ENCODE data around the gene FN3K. TPM values are rescaled to one million over a fixed set of nuclear protein-coding genes. Genes with fewer than 3 reads are reported as not detected.

Gene FN3K
- total and polyA plus RNA-seq, 2 of the 8 experiments (the other 6 are each of a cell fraction or from before 2014, with no cell fraction given): 0.88 to 14.2 TPM

- 0 out of 4 replicates have a peak, but pooled peaks of 1 of the 2 experiments have one; percentile 7 for TF ChIP-seq RAD21 (IDR thresholded peaks at IDR 0.05 in 1 of 2, conservative IDR thresholded peaks at IDR 0.05 in 1 of 2; ENCODE audit: low read depth in 2 of 2, low read length in 2 of 2)
- no peak for TF ChIP-seq JUND (IDR thresholded peaks at IDR 0.05; ENCODE audit: low read length)
- no peak for TF ChIP-seq RFX5 (IDR thresholded peaks at IDR 0.05; ENCODE audit: borderline replicate concordance, low read depth, low read length)
- no peak for TF ChIP-seq KDM5A (IDR thresholded peaks at IDR 0.05; ENCODE audit: low read length)
- TF ChIP-seq KDM1A (IDR thresholded peaks at IDR 0.05; ENCODE audit: borderline replicate concordance, low read length): no peak
- peak in 1 of 3 experiments; percentile 2; a peak in 1 of 4 replicates for TF ChIP-seq CTCF (IDR thresholded peaks at IDR 0.05; ENCODE audit: control extremely low read depth in 1 of 3, insufficient read depth in 1 of 3, low read depth in 1 of 3, low read length in 3 of 3)
- no peak overlapping the region for H2BK120ac ChIP-seq (replicated peaks; ENCODE audit: low read depth, low read length)
- CTCF ChIA-PET (ENCODE audit: partially characterized antibody): interaction anchor here (0.6 to 2.9 kb wide), 11 partner anchors 10 to 201 kb away, joined by 3 to 17 read pairs (median 5); no protein-coding TSS in a partner anchor
- WGBS, 2 experiments (ENCODE audit: extremely low coverage in 1 of 2, insufficient coverage in 1 of 2, insufficient read length in 1 of 2, insufficient replicate concordance in 2 of 2, low coverage in 1 of 2, low lambda C conversion rate in 2 of 2, missing lambda C conversion rate in 1 of 2): 90% methylated on average over 35 of the region's 35 CpGs; no CpG with 5 or more reads in 1 of the 2 experiments
- POLR2A ChIA-PET (ENCODE audit: partially characterized antibody): no interaction called here
- no peak overlapping the region for H3K4me3 ChIP-seq (ENCODE audit: extremely low read depth in 1 of 4, insufficient read depth in 2 of 4, low read depth in 3 of 4, low read length in 4 of 4)
- 0 out of 7 replicates have a peak, but pooled peaks cover 0 to 2% (median 0%) of the 10 kb centered on the region in 4 experiments for H3K27me3 ChIP-seq (replicated peaks in 1 of 4; ENCODE audit: control insufficient read depth in 3 of 4, extremely low read depth in 1 of 4, insufficient read depth in 3 of 4, low read length in 3 of 4)
- no peak overlapping the region for H2BK5ac ChIP-seq (ENCODE audit: low read depth, low read length)
- H3K56ac ChIP-seq (replicated peaks; ENCODE audit: insufficient read length, low read depth, low read length): no peak overlapping the region
- peaks cover 2 to 5% of the 10 kb centered on the region in 2 experiments; a peak in 2 of 4 replicates for H3K79me2 ChIP-seq (ENCODE audit: control insufficient read depth in 1 of 2, insufficient read depth in 2 of 2, low read length in 2 of 2)
- no peak overlapping the region for H3K23ac ChIP-seq (ENCODE audit: insufficient read length)
- H3K4ac ChIP-seq (replicated peaks; ENCODE audit: insufficient read length, low read depth, low read length): no peak overlapping the region
- peaks cover 0 to 5% (median 0%) of the 10 kb centered on the region in 4 experiments; a peak in 2 of 7 replicates for H3K4me1 ChIP-seq (replicated peaks in 1 of 4; ENCODE audit: control insufficient read depth in 3 of 4, insufficient read depth in 4 of 4, low read length in 3 of 4)
- no peak for FAIRE-seq
- H3K27ac ChIP-seq (ENCODE audit: low read depth, low read length): no peak overlapping the region
- no peaks in the 10 kb centered on the region for H3K36me3 ChIP-seq (ENCODE audit: control insufficient read depth in 2 of 4, insufficient read depth in 4 of 4, low read length in 3 of 4)
- H3K4me2 ChIP-seq (ENCODE audit: insufficient read depth in 1 of 2, low read depth in 2 of 2, low read length in 2 of 2): no peak overlapping the region
- no peak overlapping the region for H3K9ac ChIP-seq (replicated peaks in 1 of 4; ENCODE audit: extremely low read depth in 1 of 4, low read depth in 3 of 4, low read length in 3 of 4)
- H2BK15ac ChIP-seq (ENCODE audit: low read length): no peak overlapping the region
- H4K20me1 ChIP-seq (replicated peaks in 1 of 2; ENCODE audit: control insufficient read depth in 1 of 2, insufficient read depth in 2 of 2, low read length in 2 of 2): peaks cover 2 to 6% of the 10 kb centered on the region in 2 experiments
- peaks cover 16% of the 10 kb centered on the region for H3K23me2 ChIP-seq (ENCODE audit: low read depth, low read length)
- H4K5ac ChIP-seq (ENCODE audit: insufficient read length, low read depth, low read length): no peak overlapping the region
- H2AFZ ChIP-seq (ENCODE audit: low read length): no peak overlapping the region
- H4K8ac ChIP-seq (ENCODE audit: extremely low read depth, insufficient read depth, low read length): no peak overlapping the region
- H3K9me3 ChIP-seq (ENCODE audit: insufficient read depth in 2 of 2, low read depth in 1 of 2, low read length in 1 of 2): no peaks in the 10 kb centered on the region
- H3K18ac ChIP-seq (ENCODE audit: extremely low read depth, low read length): no peak overlapping the region
- peak overlapping the region; percentile 42 for H4K91ac ChIP-seq (replicated peaks; ENCODE audit: insufficient read length, low read length)
- H2BK20ac ChIP-seq (ENCODE audit: low read length): no peak overlapping the region
- no peak for DNase-seq (ENCODE audit: low read depth in 1 of 2, low spot score in 2 of 2)
- H2BK12ac ChIP-seq (ENCODE audit: low read depth, low read length): no peak overlapping the region
- H3K79me1 ChIP-seq (ENCODE audit: low read depth, low read length): peaks cover 6% of the 10 kb centered on the region
- H3K14ac ChIP-seq (ENCODE audit: insufficient read length): no peak overlapping the region
- no peak overlapping the region for H2AK5ac ChIP-seq (ENCODE audit: low read depth, low read length)
Measured at GRCh38 chr17:82713071-82713723, 22.2 kb upstream of the FN3K start.

All from H1 (cell line).